Endodermal cell (in vitro differentiated cells): ENCODE results near the gene KLHL33. TPM values are rescaled to one million over a fixed set of nuclear protein-coding genes. Genes with fewer than 3 reads are reported as not detected.
A peak's percentile ranks its signal among the peaks of the same experiment; 100 is the strongest.
"Not testable (repeated sequence)": the region's sequence is repeated elsewhere in the genome, so short reads cannot be mapped to it uniquely, and the experiment has no call there.

ENCODE experiments used
- DNase-seq: peaks from one replicate; pipeline ENCODE4 v3.0.0-alpha.2; 2017
- H3K27ac ChIP-seq: 2 replicates; pipeline ENCODE4 v1.5.1; 2013; ENCODE audit warnings: mild to moderate bottlenecking, low read depth, low read length, moderate library complexity
- H3K27me3 ChIP-seq: 2 replicates; pipeline ENCODE4 v1.6.1; 2013; ENCODE audit warnings: mild to moderate bottlenecking, low read length, moderate library complexity; ENCODE audit not compliant: insufficient read depth, control insufficient read depth, poor library complexity, severe bottlenecking
- H3K36me3 ChIP-seq: 2 replicates; pipeline ENCODE4 v1.7.0; 2013; ENCODE audit warnings: mild to moderate bottlenecking, low read length, moderate library complexity; ENCODE audit not compliant: control insufficient read depth, insufficient read depth
- H3K4me1 ChIP-seq: one replicate; pipeline ENCODE4 v1.7.0; 2013; ENCODE audit warnings: low read length; ENCODE audit not compliant: control insufficient read depth, insufficient read depth
- H3K4me3 ChIP-seq: 2 replicates; pipeline ENCODE4 v1.5.1; 2013; ENCODE audit warnings: mild to moderate bottlenecking, low read length, moderate library complexity
- H3K9ac ChIP-seq: 2 replicates; pipeline ENCODE4 v1.6.1; 2013; ENCODE audit warnings: mild to moderate bottlenecking, low read length, moderate library complexity; ENCODE audit not compliant: poor library complexity, severe bottlenecking; ENCODE audit errors: extremely low read depth
- H3K9me3 ChIP-seq: 2 replicates; pipeline ENCODE4 v1.6.1; 2013; ENCODE audit warnings: mild to moderate bottlenecking, low read length, moderate library complexity; ENCODE audit not compliant: control insufficient read depth
- H3K27ac Mint-ChIP-seq: 2 replicates; pipeline ENCODE4 v1.8.0; 2020; ENCODE audit warnings: mixed read lengths
- H3K27me3 Mint-ChIP-seq: 2 replicates; pipeline ENCODE4 v1.8.0; 2021; ENCODE audit warnings: mild to moderate bottlenecking, mixed read lengths; ENCODE audit not compliant: insufficient read depth
- H3K36me3 Mint-ChIP-seq: 2 replicates; pipeline ENCODE4 v1.8.0; 2020; ENCODE audit warnings: low read depth, mixed read lengths
- H3K4me1 Mint-ChIP-seq: 2 replicates; pipeline ENCODE4 v1.8.0; 2020; ENCODE audit warnings: mixed read lengths
- H3K4me3 Mint-ChIP-seq: 2 replicates; pipeline ENCODE4 v1.8.0; 2020; ENCODE audit warnings: mild to moderate bottlenecking, moderate library complexity, mixed read lengths
- H3K9me3 Mint-ChIP-seq: 2 replicates; pipeline ENCODE4 v1.8.0; 2020; ENCODE audit warnings: mild to moderate bottlenecking, mixed read lengths
- CTCF ChIP-seq: fragments of 200-600 bp; sonication (generic); conservative IDR thresholded peaks from 2 replicates; pipeline ENCODE4 v1.5.0; 2021; ENCODE audit warnings: antibody characterized with exemption, mild to moderate bottlenecking
- whole genome bisulfite sequencing, 2 experiments: methylation state at CpG; one replicate each; pipeline versions ENCODE4 v1.1.5 to v1.1.7; 2013; ENCODE audit warnings: missing lambda C conversion rate in 2 of 2, mixed read lengths in 1 of 2; ENCODE audit not compliant: insufficient coverage in 1 of 2, insufficient read length in 1 of 2; 5-methylcytosine and 5-hydroxymethylcytosine counted together
- total RNA-seq, 2 donors: library from RNA; stranded (reverse); fragmentation: NEBNext Ultra II Directional in 1 of 2; extraction: Animal tissue kit (Norgen Biotek cat#: 25700) in 1 of 2; gene quantifications; 2 replicates in 1 of 2; 3 replicates in 1 of 2; pipeline ENCODE4 v1.2.1, GENCODE V29; 2021

KLHL33 gene
- total RNA-seq, 2 donors from 2014 or later: 0.09 TPM; not detected in 1

DNA sequence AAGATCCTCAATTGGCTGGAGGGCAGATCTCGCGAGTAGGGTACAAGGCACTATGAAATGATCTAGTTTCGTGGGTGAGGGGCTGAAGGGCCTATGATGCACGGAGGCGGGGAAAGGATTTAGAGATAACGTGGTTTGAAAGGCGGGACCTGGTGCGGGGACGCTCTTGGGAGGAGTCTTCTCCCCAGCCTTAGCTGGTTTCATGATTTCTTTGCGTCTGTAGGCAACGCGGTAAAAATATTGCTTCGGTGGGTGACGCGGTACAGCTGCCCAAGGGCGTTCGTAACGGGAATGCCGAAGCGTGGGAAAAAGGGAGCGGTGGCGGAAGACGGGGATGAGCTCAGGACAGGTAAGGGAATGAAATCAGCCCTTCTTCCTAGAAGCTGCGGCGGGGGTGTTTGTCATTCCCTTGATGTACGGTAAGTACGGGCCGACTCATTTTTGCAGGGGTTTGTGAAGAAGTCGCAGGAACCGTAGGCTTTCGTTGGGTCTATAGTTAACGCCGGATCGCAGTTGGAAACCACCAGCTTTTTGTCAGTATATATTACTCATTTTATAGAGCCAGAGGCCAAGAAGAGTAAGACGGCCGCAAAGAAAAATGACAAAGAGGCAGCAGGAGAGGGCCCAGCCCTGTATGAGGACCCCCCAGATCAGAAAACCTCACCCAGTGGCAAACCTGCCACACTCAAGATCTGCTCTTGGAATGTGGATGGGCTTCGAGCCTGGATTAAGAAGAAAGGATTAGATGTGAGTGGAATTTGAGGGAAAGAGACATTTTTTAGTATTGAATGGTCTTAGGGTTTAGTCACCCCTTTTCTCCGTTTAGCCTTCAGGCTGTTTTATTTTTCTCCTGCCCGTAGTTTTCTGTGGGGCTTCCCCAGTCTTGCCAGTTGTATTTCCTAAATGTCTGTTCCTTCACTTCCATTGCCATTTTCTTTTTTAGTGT, 19.7 kb upstream of the KLHL33 start:
- no peak overlapping the region for H3K27ac Mint-ChIP-seq
- no peak overlapping the region for H3K4me3 Mint-ChIP-seq
- H3K27me3 Mint-ChIP-seq: no peaks in the 10 kb centered on the region
- TF ChIP-seq CTCF: no peak
- peaks cover 8% of the 10 kb centered on the region for H3K4me1 Mint-ChIP-seq
- Histone ChIP-seq H3K27ac (peak overlapping the region; percentile 98), H3K4me3 (peak overlapping the region; percentile 96), H3K4me1 (peaks cover 6% of the 10 kb centered on the region), H3K9ac (peak overlapping the region; percentile 96), H3K36me3 (peaks cover 66% of the 10 kb centered on the region), H3K27me3 (no peaks in the 10 kb centered on the region), H3K9me3 (no peaks in the 10 kb centered on the region)
- DNase-seq: no peak
- no peaks in the 10 kb centered on the region for H3K9me3 Mint-ChIP-seq
- 2 to 4% methylated on average over 18 to 39 of the region's 39 CpGs for WGBS, 2 experiments
- H3K36me3 Mint-ChIP-seq: peaks cover 37% of the 10 kb centered on the region

DNA sequence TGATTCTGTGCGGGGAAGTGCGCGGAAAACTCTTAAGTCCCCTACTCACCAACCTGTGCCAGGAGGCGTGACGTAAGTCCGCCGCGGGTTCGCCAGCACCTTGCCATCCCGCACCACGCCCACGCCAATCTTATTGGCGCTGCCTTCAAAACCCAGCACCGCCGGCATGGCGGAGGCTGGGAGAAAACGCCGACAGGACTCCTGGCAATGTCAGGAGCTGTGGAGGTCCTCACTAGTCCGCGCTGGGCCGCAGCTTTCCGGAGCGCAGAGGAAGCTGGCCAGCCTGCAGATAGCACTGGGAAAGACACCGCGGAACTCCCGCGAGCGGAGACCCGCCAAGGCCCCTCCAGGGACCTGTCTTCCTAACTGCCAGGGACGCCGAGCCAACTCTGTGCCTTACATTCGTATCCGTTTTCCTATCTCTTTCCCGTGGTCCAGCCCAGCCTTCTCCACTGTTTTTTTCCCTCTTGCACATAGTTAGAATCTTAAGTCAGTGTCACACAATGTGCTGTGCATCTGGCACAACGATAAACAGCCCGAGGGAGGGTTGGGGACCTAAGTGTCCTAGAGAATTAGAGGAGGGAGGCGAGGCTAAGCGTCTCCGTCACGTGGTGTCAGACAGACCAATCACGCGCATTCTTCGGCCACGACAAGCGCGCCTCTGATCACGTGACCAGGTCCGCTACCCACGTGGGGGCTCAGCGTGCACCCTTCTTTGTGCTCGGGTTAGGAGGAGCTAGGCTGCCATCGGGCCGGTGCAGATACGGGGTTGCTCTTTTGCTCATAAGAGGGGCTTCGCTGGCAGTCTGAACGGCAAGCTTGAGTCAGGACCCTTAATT, 18.8 kb upstream of the KLHL33 start, which contains the start of the genes APEX1 and OSGEP:
Gene APEX1 (plus strand): TSS at position 711 of the 839 bp plus-strand sequence. CDS start 420 bp downstream, outside the sequence.
Gene OSGEP (minus strand): TSS at position 297 of the 839 bp plus-strand sequence. CDS start 129 bp downstream, at position 168.
- peak; percentile 99 for DNase-seq
- no peak for TF ChIP-seq CTCF
- Mint-ChIP-seq H3K4me1 (no peaks in the 10 kb centered on the region), H3K27me3 (no peaks in the 10 kb centered on the region), H3K4me3 (no peak within 1 kb of the TSS), H3K36me3 (peaks cover 39% of the 10 kb centered on the region), H3K27ac (no peak within 1 kb of the TSS), H3K9me3 (no peaks in the 10 kb centered on the region)
- no peaks in the 10 kb centered on the region for H3K9me3 ChIP-seq
- H3K36me3 ChIP-seq: peaks cover 69% of the 10 kb centered on the region
- peak within 1 kb of the TSS; percentile 96 for H3K9ac ChIP-seq
- H3K4me1 ChIP-seq: peaks cover 3% of the 10 kb centered on the region
- 0% methylated on average over 33 to 56 of the region's 56 CpGs for WGBS, 2 experiments
- peak within 1 kb of the TSS; percentile 96 for H3K4me3 ChIP-seq
- peak within 1 kb of the TSS; percentile 98 for H3K27ac ChIP-seq
- H3K27me3 ChIP-seq: no peaks in the 10 kb centered on the region

DNA sequence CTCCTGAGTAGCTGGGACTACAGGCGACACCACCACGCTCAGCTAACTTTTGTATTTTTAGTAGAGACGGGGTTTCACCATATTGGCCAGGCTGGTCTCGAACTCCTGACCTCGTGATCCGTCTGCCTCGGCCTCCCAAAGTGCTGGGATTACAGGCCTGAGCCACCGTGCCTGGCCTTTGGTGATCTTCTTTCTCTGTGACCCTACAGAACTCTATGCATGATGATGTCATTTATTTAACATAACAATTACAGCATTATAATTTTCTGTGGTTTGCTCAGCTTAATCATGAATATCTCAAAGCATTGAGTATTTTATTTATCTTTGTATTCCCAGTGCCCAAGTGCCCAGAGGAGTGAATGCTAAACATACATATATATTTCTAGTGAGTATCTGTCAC, 16.9 kb upstream of the KLHL33 start:
- H3K9me3 Mint-ChIP-seq, H3K4me3 ChIP-seq, H3K27ac Mint-ChIP-seq, H3K9me3 ChIP-seq, H3K4me1 ChIP-seq, H3K4me1 Mint-ChIP-seq, H3K27me3 ChIP-seq, DNase-seq, H3K4me3 Mint-ChIP-seq, H3K27me3 Mint-ChIP-seq, H3K9ac ChIP-seq, H3K27ac ChIP-seq: not testable (repeated sequence)
- 91 to 97% methylated on average over 8 of the region's 8 CpGs for whole genome bisulfite sequencing, 2 experiments
- H3K36me3 Mint-ChIP-seq: peaks cover 27% of the 10 kb centered on the region
- H3K36me3 ChIP-seq: peaks cover 69% of the 10 kb centered on the region
